H1 (cell line): ENCODE measurements around the gene SRRM2. TPM values are rescaled to one million over a fixed set of nuclear protein-coding genes. Genes with fewer than 3 reads are reported as not detected.

Experiments
- CTCF ChIA-PET: fragments of 300-600 bp; sonication (Branson Sonifier 250); formaldehyde crosslinking; loops from one replicate; lab custom pipeline; 2021; ENCODE audit not compliant: partially characterized antibody; lab: Charles Lee
- POLR2A ChIA-PET: fragments of 300-600 bp; sonication (Branson Sonifier 250); formaldehyde crosslinking; loops from one replicate; lab custom pipeline; 2021; ENCODE audit warnings: inconsistent platforms; ENCODE audit not compliant: partially characterized antibody; lab: Charles Lee
- DNase-seq, 2 experiments: peaks; one replicate each; pipeline versions ENCODE4 v3.0.0 to v3.0.0-alpha.2; 2010 to 2022; ENCODE audit warnings: low spot score in 2 of 2, low read depth in 1 of 2, mixed read lengths in 1 of 2
- FAIRE-seq: peaks from 2 replicates; lab custom pipeline; 2011; peaks lifted over from hg19 to GRCh38; lab: Jason Lieb, UNC
- H2AFZ ChIP-seq: 2 replicates; pipeline ENCODE4 v1.8.1; 2012; ENCODE audit warnings: low read length, inconsistent platforms
- H2AK5ac ChIP-seq: 2 replicates; pipeline ENCODE4 v1.6.1; 2013; ENCODE audit warnings: low read depth, low read length
- H2BK120ac ChIP-seq: replicated peaks from 2 replicates; pipeline ENCODE3; 2013; ENCODE audit warnings: low read depth, low read length, inconsistent platforms
- H2BK12ac ChIP-seq: 2 replicates; pipeline ENCODE4 v1.6.1; 2013; ENCODE audit warnings: low read depth, low read length
- H2BK15ac ChIP-seq: 2 replicates; pipeline ENCODE4 v1.6.1; 2013; ENCODE audit warnings: low read length
- H2BK20ac ChIP-seq: 2 replicates; pipeline ENCODE4 v1.6.1; 2013; ENCODE audit warnings: low read length
- H2BK5ac ChIP-seq: 2 replicates; pipeline ENCODE4 v1.6.1; 2013; ENCODE audit warnings: low read depth, low read length
- H3K14ac ChIP-seq: 2 replicates; pipeline ENCODE4 v1.6.1; 2013; ENCODE audit warnings: inconsistent platforms; ENCODE audit not compliant: insufficient read length
- H3K18ac ChIP-seq: 2 replicates; pipeline ENCODE4 v1.6.1; 2013; ENCODE audit warnings: low read length; ENCODE audit errors: extremely low read depth
- H3K23ac ChIP-seq: 2 replicates; pipeline ENCODE4 v1.6.1; 2013; ENCODE audit warnings: inconsistent platforms; ENCODE audit not compliant: insufficient read length
- H3K23me2 ChIP-seq: 2 replicates; pipeline ENCODE4 v1.6.1; 2013; ENCODE audit warnings: low read depth, low read length
- H3K27ac ChIP-seq: 2 replicates; pipeline ENCODE4 v1.6.1; 2011; ENCODE audit warnings: low read depth, low read length, inconsistent platforms
- H3K27me3 ChIP-seq, 4 experiments: replicated peaks in 1 of 4; 1 replicate in 1 of 4; 2 replicates in 3 of 4; pipeline versions ENCODE4 v1.6.1 to v1.8.1; 2011 to 2013; ENCODE audit warnings: low read length in 3 of 4, mild to moderate bottlenecking in 3 of 4, inconsistent platforms in 2 of 4, mixed read lengths in 2 of 4, moderate library complexity in 1 of 4; ENCODE audit not compliant: control insufficient read depth in 3 of 4, insufficient read depth in 3 of 4; ENCODE audit errors: extremely low read depth in 1 of 4
- H3K36me3 ChIP-seq, 4 experiments: 2 replicates each; pipeline versions ENCODE4 v1.6.1 to v1.8.1; 2011 to 2013; ENCODE audit warnings: mild to moderate bottlenecking in 4 of 4, low read length in 3 of 4, moderate library complexity in 2 of 4, control low read depth in 1 of 4, inconsistent platforms in 1 of 4; ENCODE audit not compliant: insufficient read depth in 4 of 4, control insufficient read depth in 2 of 4
- H3K4ac ChIP-seq: replicated peaks from 2 replicates; pipeline ENCODE3; 2013; ENCODE audit warnings: low read length, low read depth, mixed read lengths, inconsistent platforms; ENCODE audit not compliant: insufficient read length
- H3K4me1 ChIP-seq, 4 experiments: replicated peaks in 1 of 4; 1 replicate in 1 of 4; 2 replicates in 3 of 4; pipeline versions ENCODE4 v1.6.1 to v1.8.1; 2011 to 2013; ENCODE audit warnings: low read length in 3 of 4, inconsistent platforms in 2 of 4, mixed read lengths in 1 of 4; ENCODE audit not compliant: insufficient read depth in 4 of 4, control insufficient read depth in 3 of 4
- H3K4me2 ChIP-seq, 2 experiments: 2 replicates each; pipeline versions ENCODE4 v1.6.1 to v1.8.1; 2011 to 2013; ENCODE audit warnings: low read depth in 2 of 2, low read length in 2 of 2, control low read depth in 1 of 2, inconsistent platforms in 1 of 2, mild to moderate bottlenecking in 1 of 2; ENCODE audit not compliant: insufficient read depth in 1 of 2
- H3K4me3 ChIP-seq, 4 experiments: fragments of 200-600, 300-600 bp in 1 of 4; sonication (generic), shearing (Covaris generic), sonication (Bioruptor Twin) in 1 of 4; 2 replicates each; pipeline versions ENCODE4 v1.5.1 to v1.8.1; 2011 to 2016; ENCODE audit warnings: low read length in 4 of 4, low read depth in 3 of 4, control low read depth in 2 of 4, inconsistent platforms in 2 of 4, mild to moderate bottlenecking in 2 of 4, mixed read lengths in 1 of 4, moderate library complexity in 1 of 4; ENCODE audit not compliant: insufficient read depth in 2 of 4; ENCODE audit errors: extremely low read depth in 1 of 4
- H3K56ac ChIP-seq: replicated peaks from 2 replicates; pipeline ENCODE3; 2013; ENCODE audit warnings: low read depth, mild to moderate bottlenecking, mixed read lengths, low read length, inconsistent platforms; ENCODE audit not compliant: insufficient read length
- H3K79me1 ChIP-seq: 2 replicates; pipeline ENCODE4 v1.6.1; 2013; ENCODE audit warnings: low read depth, low read length, control low read depth
- H3K79me2 ChIP-seq, 2 experiments: 2 replicates each; pipeline versions ENCODE4 v1.6.1 to v1.8.1; 2012 to 2013; ENCODE audit warnings: low read length in 2 of 2, mild to moderate bottlenecking in 2 of 2, inconsistent platforms in 1 of 2; ENCODE audit not compliant: insufficient read depth in 2 of 2, control insufficient read depth in 1 of 2
- H3K9ac ChIP-seq, 4 experiments: replicated peaks in 1 of 4; 1 replicate in 1 of 4; 2 replicates in 3 of 4; pipeline versions ENCODE4 v1.6.1 to v1.8.1; 2011 to 2013; ENCODE audit warnings: low read depth in 3 of 4, low read length in 3 of 4, control low read depth in 2 of 4, mild to moderate bottlenecking in 2 of 4, moderate library complexity in 2 of 4, inconsistent platforms in 1 of 4; ENCODE audit errors: extremely low read depth in 1 of 4
- H3K9me3 ChIP-seq, 2 experiments: 2 replicates each; pipeline versions ENCODE4 v1.6.1 to v1.8.1; 2012 to 2013; ENCODE audit warnings: mild to moderate bottlenecking in 2 of 2, moderate library complexity in 2 of 2, control low read depth in 1 of 2, inconsistent platforms in 1 of 2, low read depth in 1 of 2, low read length in 1 of 2, mixed read lengths in 1 of 2; ENCODE audit not compliant: insufficient read depth in 2 of 2
- H4K20me1 ChIP-seq, 2 experiments: replicated peaks in 1 of 2; 2 replicates each; pipeline versions ENCODE3 to v1.8.1; 2011 to 2013; ENCODE audit warnings: inconsistent platforms in 2 of 2, low read length in 2 of 2, mild to moderate bottlenecking in 1 of 2; ENCODE audit not compliant: insufficient read depth in 2 of 2, control insufficient read depth in 1 of 2
- H4K5ac ChIP-seq: 2 replicates; pipeline ENCODE4 v1.6.1; 2013; ENCODE audit warnings: low read length, low read depth, mixed read lengths, inconsistent platforms; ENCODE audit not compliant: insufficient read length
- H4K8ac ChIP-seq: 2 replicates; pipeline ENCODE4 v1.8.0; 2013; ENCODE audit warnings: mild to moderate bottlenecking, moderate library complexity, low read length, inconsistent platforms; ENCODE audit not compliant: insufficient read depth; ENCODE audit errors: extremely low read depth
- H4K91ac ChIP-seq: replicated peaks from 2 replicates; pipeline ENCODE3; 2013; ENCODE audit warnings: low read length, mixed read lengths, inconsistent platforms; ENCODE audit not compliant: insufficient read length
- CBX8 ChIP-seq: fragments of 300-800, 300-1000 bp; sonication (generic); IDR thresholded peaks from 2 replicates; pipeline ENCODE4 v1.7.1; 2016; ENCODE audit warnings: low read depth, low read length, borderline replicate concordance
- JUND ChIP-seq: IDR thresholded peaks from 2 replicates; pipeline ENCODE4 v1.6.1; 2011; ENCODE audit warnings: mild to moderate bottlenecking, improper control_type of control experiment, low read length
- PHF8 ChIP-seq: fragments of 200-600 bp; sonication (generic); conservative IDR thresholded peaks from 2 replicates; pipeline ENCODE4 v1.7.1; 2012; ENCODE audit warnings: low read depth, mild to moderate bottlenecking, inconsistent platforms, low read length, moderate library complexity
- POU5F1 ChIP-seq: IDR thresholded peaks from 2 replicates; pipeline ENCODE4 v1.6.1; 2011; ENCODE audit warnings: low read depth, mild to moderate bottlenecking, low read length, moderate library complexity
- RBBP5 ChIP-seq: IDR thresholded peaks from 2 replicates; pipeline ENCODE4 v1.7.1; 2012; ENCODE audit warnings: low read depth, mild to moderate bottlenecking, inconsistent platforms, low read length, moderate library complexity, borderline replicate concordance
- WGBS, 2 experiments: shearing (Covaris generic) in 1 of 2; methylation state at CpG; one replicate each; pipeline versions ENCODE4 v1.1.6 to v1.1.7; 2013 to 2015; ENCODE audit warnings: low lambda C conversion rate in 2 of 2, mixed read lengths in 2 of 2, inconsistent platforms in 1 of 2, low coverage in 1 of 2, missing lambda C conversion rate in 1 of 2; ENCODE audit not compliant: insufficient replicate concordance in 2 of 2, insufficient coverage in 1 of 2, insufficient read length in 1 of 2; ENCODE audit errors: extremely low coverage in 1 of 2, missing lambda C conversion rate in 1 of 2; 5-methylcytosine and 5-hydroxymethylcytosine counted together
- polyA plus RNA-seq, 7 experiments: library from polyadenylated mRNA; depleted of rRNA in 3 of 7; stranded (reverse) in 5 of 7; unstranded in 2 of 7; fragments of >200 nt in 5 of 7; fragments of 200-250 nt in 2 of 7; gene quantifications; 1 replicate in 5 of 7; 2 replicates in 1 of 7; 4 replicates in 1 of 7; pipeline versions ENCODE4 v1.2.1 to v1.2.3, GENCODE V29; 2011 to 2013; ENCODE audit warnings: missing spikeins in 2 of 7, mixed read lengths in 2 of 7
- total RNA-seq: library from RNA; stranded (reverse); fragmentation: NEBNext Ultra II Directional; extraction: Animal tissue kit (Norgen Biotek cat#: 25700); gene quantifications from 2 replicates; pipeline ENCODE4 v1.2.1, GENCODE V29; 2021
- TF ChIP-seq, protein P1 (sequence below): IDR thresholded peaks from 2 replicates; pipeline ENCODE4 v1.6.1; 2012; ENCODE audit warnings: low read length, inconsistent platforms

The SRRM2 gene
- total and polyA plus RNA-seq, 2 of the 8 experiments (the other 6 are each of a cell fraction or from before 2014, with no cell fraction given): 300 to 579 TPM

GRCh38 chr16:2749936-2750335 is 2.5 kb upstream of the SRRM2 start:
- H4K20me1 ChIP-seq: peaks cover 6 to 12% of the 10 kb centered on the region in 2 experiments
- H3K9me3 ChIP-seq: no peaks in the 10 kb centered on the region
- ChIA-PET CTCF (interaction anchor here (1.2 to 1.3 kb wide), 2 partner anchors 12 to 89 kb away, joined by 3 to 4 read pairs; no protein-coding TSS in a partner anchor), POLR2A (interaction anchor here (1.1 to 8.3 kb wide), 5 partner anchors 9 to 31 kb away, joined by 3 to 180 read pairs (median 6); partner anchors contain the start of gene ELOB)
- H3K4ac ChIP-seq: no peak overlapping the region
- H4K8ac ChIP-seq: no peak overlapping the region
- no peak overlapping the region for H2AFZ ChIP-seq
- no peak overlapping the region for H3K18ac ChIP-seq
- no peak overlapping the region for H2BK12ac ChIP-seq
- no peak overlapping the region for H3K27ac ChIP-seq
- H3K27me3 ChIP-seq: no peaks in the 10 kb centered on the region
- H3K4me3 ChIP-seq: no peak overlapping the region
- no peak overlapping the region for H4K5ac ChIP-seq
- no peak for FAIRE-seq
- H2BK20ac ChIP-seq: no peak overlapping the region
- no peak overlapping the region for H2BK120ac ChIP-seq
- H2BK15ac ChIP-seq: no peak overlapping the region
- TF ChIP-seq POU5F1 (no peak), CBX8 (no peak), JUND (no peak), RBBP5 (no peak), PHF8 (no peak)
- TF ChIP-seq, protein P1, sequence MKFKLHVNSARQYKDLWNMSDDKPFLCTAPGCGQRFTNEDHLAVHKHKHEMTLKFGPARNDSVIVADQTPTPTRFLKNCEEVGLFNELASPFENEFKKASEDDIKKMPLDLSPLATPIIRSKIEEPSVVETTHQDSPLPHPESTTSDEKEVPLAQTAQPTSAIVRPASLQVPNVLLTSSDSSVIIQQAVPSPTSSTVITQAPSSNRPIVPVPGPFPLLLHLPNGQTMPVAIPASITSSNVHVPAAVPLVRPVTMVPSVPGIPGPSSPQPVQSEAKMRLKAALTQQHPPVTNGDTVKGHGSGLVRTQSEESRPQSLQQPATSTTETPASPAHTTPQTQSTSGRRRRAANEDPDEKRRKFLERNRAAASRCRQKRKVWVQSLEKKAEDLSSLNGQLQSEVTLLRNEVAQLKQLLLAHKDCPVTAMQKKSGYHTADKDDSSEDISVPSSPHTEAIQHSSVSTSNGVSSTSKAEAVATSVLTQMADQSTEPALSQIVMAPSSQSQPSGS: no peak
- H3K79me1 ChIP-seq: peaks cover 5% of the 10 kb centered on the region
- H3K14ac ChIP-seq: no peak overlapping the region
- H3K9ac ChIP-seq: no peak overlapping the region
- 95% methylated on average over 6 of the region's 6 CpGs; no CpG with 5 or more reads in 1 of the 2 experiments for WGBS, 2 experiments
- H3K4me2 ChIP-seq: no peak overlapping the region; a peak in 1 of 4 replicates
- no peak overlapping the region for H2BK5ac ChIP-seq
- H3K79me2 ChIP-seq: peaks cover 19 to 28% of the 10 kb centered on the region in 2 experiments
- H3K36me3 ChIP-seq: peaks cover 0 to 6% (median 0%) of the 10 kb centered on the region in 4 experiments; a peak in 1 of 8 replicates
- H3K23ac ChIP-seq: no peak overlapping the region
- H2AK5ac ChIP-seq: no peak overlapping the region
- no peak overlapping the region for H4K91ac ChIP-seq
- peaks cover 0 to 8% (median 5%) of the 10 kb centered on the region in 4 experiments; a peak in 6 of 7 replicates for H3K4me1 ChIP-seq
- H3K56ac ChIP-seq: no peak overlapping the region
- peaks cover 8% of the 10 kb centered on the region; the same call in 1 of the 2 replicates for H3K23me2 ChIP-seq
- DNase-seq: no peak
